HG02759 (cell line): Measurements from ENCODE around the gene RAB3D.
"Not testable (repeated sequence)": the region's sequence is repeated elsewhere in the genome, so short reads cannot be mapped to it uniquely, and the experiment has no call there.

Experiments used
- ATAC-seq: cut with Tn5 transposase; IDR thresholded peaks from one replicate; pipeline ENCODE4 v1.9.1; 2021; ENCODE audit warnings: mild to moderate bottlenecking, moderate library complexity; ENCODE audit not compliant: unreplicated experiment

Gene RAB3D

GRCh38 chr19:11339254-11340098, at the start of gene RAB3D:
TSS of gene RAB3D (minus strand) at chr19:11339657. CDS start at chr19:11337399, 2,258 bp downstream.
- peak; percentile 66 for ATAC-seq

- no peak for ATAC-seq
Observed at GRCh38 chr19:11387162-11388034, 47.9 kb upstream of the RAB3D start.

GRCh38 chr19:11384778-11385129, 45.3 kb upstream of the RAB3D start:
- ATAC-seq = no peak

- no peak for ATAC-seq
Observed at GRCh38 chr19:11383706-11384048, 44.2 kb upstream of the RAB3D start.

GRCh38 chr19:11382898-11383705, 43.6 kb upstream of the RAB3D start:
- ATAC-seq = no peak

- ATAC-seq = peak; percentile 76
Observed at GRCh38 chr19:11380653-11381537, 41.4 kb upstream of the RAB3D start.

- ATAC-seq = no peak
Observed at GRCh38 chr19:11379857-11380350, 40.4 kb upstream of the RAB3D start.

- not testable (repeated sequence) for ATAC-seq
Observed at GRCh38 chr19:11379269-11379845, 39.9 kb upstream of the RAB3D start.

GRCh38 chr19:11378319-11379189, 39.1 kb upstream of the RAB3D start:
- ATAC-seq = no peak

- no peak for ATAC-seq
Observed at GRCh38 chr19:11377756-11378155, 38.3 kb upstream of the RAB3D start.

- no peak for ATAC-seq
Observed at GRCh38 chr19:11377237-11377636, 37.8 kb upstream of the RAB3D start.

- ATAC-seq = peak; percentile 23
Observed at GRCh38 chr19:11375143-11375948, 35.9 kb upstream of the RAB3D start.

GRCh38 chr19:11374433-11375142, 35.1 kb upstream of the RAB3D start, which contains the start of gene SWSAP1:
TSS of gene SWSAP1 (plus strand) at chr19:11374666. CDS start at chr19:11374681, 15 bp downstream.
- peak; percentile 91 for ATAC-seq

GRCh38 chr19:11373885-11374432, 34.5 kb upstream of the RAB3D start:
- ATAC-seq = no peak

GRCh38 chr19:11373166-11373884, 33.9 kb upstream of the RAB3D start:
- no peak for ATAC-seq

GRCh38 chr19:11370744-11371143, 31.3 kb upstream of the RAB3D start:
- ATAC-seq = no peak
